NCI-H345 treated with DMSO at 0.1 percent for 48 hours (cell line): ENCODE measurements around the gene CCDC122.

ENCODE experiments used
- DNase-seq: peaks from one replicate; lab custom pipeline; 2025; ENCODE audit not compliant: unreplicated experiment; lab: John Stamatoyannopoulos, UW

CCDC122 gene

DNA sequence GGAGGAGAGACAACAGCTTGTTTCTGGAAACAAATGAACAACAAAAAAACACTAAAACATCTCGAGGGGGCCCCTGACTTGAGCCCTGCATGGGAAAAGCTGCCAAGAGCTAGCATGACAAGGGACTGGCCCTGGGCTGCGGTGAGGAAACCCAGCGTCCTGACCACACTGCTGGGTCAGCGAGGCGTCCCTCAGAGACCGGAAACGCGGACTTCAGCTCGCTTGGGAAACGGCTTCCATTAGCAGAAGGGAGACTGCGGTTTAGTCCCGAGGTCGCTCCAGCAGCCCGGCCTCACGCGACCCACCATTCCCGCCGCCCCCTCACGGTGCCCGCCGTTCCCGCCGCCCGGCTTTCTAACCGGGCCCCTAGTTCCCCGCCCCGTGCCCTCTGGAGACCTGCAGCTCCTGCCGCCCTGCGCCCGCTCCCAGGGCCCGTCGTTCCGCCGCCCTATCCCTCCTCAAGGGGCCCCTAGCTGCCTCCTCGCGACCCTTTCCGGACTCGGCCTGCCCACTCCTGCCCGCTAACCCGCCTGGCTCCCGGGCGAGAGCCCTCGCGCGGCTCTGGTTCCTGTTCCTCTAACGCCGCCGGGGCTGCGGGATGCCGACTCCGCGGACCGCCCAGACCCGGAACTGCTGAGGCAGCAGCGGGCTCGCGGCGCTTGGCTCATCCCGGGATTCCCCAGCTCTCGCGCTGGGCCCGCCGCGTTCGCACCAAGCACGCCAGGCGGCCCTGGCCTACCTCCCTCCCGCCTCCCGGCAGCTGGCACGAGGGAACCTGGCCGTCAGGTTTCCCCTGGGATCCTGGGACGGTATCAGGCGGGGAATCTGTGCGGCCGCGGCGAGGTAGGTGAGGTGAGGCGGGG lies at the start of gene CCDC122:
Gene CCDC122 (minus strand): TSS at position 849 of the 863 bp plus-strand sequence. CDS start 10,364 bp downstream, outside the sequence.
- DNase-seq, result peak; percentile 18

DNA sequence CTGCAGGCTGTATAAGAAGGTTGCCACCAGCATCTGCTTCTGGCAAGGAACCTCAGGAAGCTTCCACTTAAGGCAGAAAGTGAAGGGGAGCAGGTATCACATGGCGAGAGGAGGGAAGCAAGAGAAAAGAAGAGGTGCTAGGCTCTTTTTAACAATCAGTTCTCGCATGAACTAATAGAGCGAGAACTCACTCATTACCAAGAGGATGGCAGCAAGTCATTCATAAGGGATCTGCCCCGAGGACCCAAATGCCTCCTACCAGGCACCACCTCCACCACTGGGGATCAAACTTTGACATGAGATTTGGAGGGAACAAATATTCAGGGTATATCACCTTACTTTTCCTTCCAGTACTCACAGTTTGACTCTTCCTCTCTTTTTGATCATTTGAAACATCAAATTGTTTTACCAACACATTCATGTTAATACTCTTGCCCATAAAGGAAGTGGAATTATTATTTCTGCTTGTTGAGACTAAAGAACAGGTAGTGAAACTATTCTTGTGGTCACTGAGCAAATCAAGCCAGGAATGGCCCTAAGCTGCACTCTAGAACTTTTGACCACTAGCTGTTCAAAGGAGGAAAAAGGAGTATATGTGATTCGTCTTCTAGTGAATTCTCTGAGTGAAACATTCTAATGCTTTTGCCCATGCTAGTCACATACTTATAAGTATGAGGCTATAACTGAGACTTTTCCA lies 45.2 kb upstream of the CCDC122 start:
- DNase-seq, result no peak

DNA sequence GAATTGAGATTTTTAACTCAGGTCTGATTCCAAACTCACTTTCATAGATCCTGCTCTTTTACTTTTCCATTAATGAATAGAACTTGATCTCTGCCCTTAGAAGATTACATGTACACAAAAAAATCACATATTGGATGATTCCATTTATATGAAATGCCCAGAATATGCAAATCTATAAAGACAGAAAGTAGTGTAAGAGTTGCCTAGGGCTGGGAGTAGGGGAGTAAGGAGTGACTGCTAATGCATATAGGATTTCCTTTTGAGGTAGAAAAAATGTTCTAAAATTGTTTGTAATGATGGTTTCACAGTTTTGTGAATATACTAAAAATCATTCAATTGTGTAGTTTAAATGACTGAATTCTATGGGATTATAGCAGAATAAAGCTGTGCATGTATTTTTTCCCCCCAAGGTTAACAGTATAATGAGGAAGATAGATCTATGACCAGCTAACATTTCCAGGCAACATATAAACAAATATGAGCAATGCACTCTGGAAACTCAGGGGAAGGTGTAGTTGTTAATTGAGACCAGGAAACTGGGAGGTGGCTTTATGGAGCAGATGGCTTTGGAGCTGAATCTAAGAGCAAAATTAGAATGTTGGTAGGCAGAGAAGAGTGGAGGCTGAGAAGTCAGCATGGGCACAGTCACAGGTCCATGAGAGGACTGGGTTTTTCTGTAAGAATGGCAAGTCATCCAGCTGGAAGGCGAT lies 41.6 kb upstream of the CCDC122 start:
- DNase-seq, result no peak

DNA sequence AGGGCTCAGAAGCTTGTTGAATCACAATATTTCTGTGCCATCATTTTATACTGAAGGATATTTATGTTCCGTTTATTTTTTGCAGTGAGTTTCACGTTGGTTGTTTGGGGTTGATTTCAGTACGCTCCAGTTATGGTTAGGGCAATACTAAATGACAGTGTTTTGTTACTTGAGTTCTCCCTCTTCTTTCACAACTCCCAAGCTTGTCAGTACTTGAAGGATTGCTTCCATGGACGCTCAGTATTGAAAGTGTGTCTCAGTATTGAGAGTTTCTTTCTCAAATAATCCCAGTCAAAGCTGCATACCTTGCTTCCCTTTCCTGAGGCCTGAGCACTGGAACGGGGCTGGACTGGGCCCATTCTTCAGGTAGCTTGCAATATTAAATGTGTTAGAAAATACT lies 39.1 kb upstream of the CCDC122 start:
- DNase-seq, result no peak

DNA sequence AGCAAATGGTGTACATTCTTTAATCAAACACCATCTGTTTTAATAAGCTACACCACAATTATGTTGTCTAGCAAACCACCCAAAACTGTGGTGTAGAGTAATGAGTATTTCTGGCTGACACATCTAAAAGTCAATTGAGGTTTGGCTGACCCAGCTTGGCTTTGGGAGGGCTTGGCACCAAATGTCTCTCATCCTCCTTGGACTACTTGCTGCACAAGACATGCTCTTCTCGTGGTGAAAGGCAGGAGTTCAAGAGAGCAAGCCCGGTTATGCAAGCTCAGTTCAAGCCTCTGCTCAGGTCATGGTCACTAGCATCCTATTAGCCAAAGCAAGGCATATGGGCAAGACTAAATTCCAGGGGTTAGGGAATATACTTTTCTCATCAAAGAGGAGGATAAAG lies 37.3 kb upstream of the CCDC122 start:
- DNase-seq, result no peak

DNA sequence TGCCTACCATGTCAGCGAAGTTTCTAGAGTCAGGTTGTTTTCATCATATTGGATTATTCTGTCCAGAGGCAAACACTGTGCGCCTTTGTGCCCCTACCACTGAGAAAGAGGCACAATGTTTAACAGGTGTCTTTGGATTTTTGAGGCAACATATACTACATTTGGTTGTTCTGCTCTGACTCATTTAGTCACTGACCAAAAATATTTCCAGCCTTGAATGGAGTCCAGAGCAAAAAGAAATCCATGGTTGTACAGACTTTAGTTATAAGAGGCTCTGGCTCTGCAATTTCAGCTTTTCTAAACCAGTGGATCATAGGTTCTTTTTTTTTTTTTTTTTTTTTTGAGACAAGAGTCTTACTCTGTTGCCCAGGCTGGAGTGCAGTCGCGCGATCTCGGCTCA lies 35.9 kb upstream of the CCDC122 start:
- no peak for DNase-seq

DNA sequence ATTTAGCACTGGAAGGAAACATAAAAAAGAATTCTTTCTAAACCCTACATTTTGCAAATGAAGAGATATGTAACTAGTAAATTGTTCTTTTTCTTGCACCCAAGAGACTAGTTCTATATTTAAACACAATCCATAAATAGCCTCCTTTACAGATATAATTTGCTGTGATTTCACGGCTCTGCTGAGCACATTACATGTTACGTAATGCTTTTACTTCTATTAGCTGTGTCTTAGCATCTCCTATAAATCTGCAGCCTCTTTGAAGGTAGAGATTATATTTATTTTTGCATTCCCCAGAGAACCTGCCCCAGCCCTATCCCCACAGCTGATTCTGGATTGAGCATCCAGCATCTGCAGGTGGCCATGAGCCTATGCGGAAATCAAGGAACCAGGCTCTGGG lies 32.3 kb upstream of the CCDC122 start:
- DNase-seq, result no peak

DNA sequence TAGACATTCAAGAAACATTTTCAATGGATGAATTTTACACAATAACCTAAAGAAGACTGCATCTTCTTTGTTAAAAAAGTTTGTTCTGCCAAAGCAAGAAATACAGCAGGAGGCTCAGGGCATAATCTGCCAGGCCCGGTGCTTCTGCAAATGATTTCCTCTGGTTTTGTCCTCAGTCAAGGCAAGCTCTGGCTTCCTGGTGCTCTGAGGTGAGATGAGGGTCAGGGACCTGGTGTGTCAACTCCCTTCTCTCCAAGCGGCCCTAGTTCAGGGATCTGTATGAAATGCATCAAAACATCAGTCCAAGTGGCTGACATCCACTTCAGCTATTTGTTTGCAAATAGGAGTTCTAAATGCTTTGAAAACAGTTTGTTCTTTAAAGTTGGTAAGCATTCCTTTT lies 31.7 kb upstream of the CCDC122 start:
- no peak for DNase-seq

DNA sequence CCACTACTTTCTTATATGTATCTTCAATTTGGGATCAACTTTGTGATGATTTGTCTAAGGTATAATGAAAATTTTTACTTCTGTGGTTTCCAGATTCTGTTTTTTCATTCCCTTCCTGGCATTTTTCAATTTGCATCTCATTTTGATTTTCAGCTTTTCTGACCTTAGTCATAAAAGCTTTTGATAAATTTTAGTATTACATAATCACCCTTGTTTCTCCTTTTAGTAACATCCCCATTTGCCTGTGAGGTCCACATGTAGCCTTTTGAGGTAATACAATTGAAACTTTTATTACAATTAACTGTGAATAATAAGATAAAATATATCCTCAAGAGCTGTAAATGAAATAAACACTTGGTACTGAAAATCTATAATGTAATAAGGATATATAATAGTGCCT lies 31.3 kb upstream of the CCDC122 start:
- no peak for DNase-seq

DNA sequence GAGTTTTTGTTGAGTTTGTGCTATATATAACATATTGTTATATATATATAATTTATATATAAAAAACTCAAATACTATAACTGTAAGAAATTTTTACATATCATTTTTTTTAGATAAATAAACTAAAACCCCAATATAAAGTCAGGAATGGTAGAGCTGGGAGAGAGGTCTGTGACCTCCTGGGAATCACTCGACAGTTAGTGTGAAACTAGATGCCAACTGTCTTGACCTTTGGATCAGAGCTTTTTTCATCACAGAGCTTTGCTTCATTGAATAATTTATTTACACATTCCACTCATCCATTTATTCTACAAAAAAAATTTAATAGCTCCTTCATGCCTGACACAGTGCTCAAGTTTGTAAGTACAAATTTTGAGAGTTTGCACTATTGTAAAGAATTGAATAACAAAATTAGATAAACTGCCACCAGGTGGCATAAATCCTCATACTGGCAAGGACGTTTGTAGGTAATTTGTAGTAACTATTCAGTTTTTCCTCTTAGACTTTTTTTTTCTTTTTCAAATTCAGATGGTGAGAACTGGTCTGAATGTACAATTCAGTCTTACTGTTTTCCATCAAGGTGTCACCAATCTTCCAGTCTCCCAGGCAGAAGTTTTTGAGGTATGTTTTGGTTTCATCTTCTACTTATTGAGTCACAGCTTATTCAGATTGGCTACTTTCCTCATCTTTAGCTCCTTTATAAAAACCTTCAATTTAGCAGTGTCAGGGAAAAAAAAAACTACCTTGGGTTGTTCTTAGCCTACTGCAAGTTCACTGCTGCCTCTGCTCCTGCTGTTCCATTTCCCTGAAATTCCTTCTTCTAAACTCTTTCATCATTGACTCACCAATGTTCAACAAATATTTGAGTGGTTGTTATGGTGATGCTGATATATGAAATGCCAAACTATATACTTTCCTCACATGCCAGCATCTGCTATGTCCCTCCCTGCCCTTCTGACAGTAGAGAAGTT lies 28.9 kb upstream of the CCDC122 start:
- DNase-seq, result peak; percentile 3

DNA sequence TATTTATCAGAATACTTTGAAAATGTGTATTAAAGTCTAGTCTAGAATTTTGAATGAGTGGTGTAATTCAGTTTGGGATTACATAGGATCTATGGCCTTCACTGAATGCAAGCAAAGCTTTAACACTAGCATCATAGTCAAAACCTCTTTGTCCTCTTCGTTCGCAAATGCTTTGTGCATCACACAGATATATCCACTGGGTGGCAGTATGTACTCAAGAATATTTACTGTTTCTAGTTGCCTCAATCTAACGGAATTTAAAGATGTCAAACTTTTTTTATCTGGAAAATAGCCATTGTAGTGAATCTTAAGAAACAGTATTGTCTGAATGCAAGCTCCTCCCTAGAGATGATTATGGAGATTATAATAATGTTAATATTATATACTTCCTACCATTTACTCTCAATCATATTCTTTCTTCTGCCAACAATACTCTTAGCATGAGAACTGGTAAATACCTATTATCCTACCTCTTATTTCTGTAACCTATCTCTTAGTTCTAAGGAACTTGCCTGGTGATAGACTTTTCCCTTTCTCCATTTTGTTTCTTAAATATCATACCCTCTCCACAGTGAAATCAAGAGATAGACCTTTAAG lies 26.0 kb upstream of the CCDC122 start:
- peak; percentile 39 for DNase-seq

DNA sequence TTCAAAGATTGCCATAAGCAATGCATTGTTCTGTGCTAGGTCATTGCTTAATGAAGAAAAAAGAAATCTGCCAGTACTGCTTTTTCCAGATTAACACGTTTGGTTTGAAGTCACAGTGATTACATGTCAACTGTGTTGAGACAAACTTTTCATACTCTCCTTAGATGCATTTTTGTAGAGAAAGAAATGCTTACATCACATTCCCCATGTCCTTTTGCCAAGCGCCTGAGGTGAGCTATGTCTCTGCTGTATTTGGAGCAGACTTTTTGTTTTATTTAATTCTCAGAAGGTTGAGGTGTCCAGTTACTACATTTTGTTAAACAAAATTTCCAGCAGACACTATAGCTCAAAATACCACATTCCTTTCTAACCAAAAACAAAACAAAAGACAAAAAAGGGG lies 16.4 kb upstream of the CCDC122 start:
- DNase-seq, result no peak

DNA sequence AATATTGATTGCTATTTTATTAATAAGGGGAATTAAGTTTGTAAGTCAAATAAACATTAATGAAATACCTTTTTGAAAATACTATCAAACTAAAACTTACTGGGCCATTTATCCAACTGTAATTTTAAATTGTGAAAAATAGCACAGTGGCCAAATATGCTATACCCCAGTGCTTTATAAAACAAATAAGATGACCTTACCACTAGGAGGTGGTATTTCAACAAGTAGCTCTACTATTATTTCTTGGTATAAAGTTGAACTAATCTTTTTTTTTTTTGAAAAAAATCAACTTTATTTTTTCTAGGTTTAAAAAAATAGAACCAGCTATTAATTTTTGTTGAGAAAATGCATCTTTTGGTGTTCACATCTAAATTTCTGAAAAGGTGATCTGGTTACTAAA lies 14.9 kb upstream of the CCDC122 start:
- no peak for DNase-seq

DNA sequence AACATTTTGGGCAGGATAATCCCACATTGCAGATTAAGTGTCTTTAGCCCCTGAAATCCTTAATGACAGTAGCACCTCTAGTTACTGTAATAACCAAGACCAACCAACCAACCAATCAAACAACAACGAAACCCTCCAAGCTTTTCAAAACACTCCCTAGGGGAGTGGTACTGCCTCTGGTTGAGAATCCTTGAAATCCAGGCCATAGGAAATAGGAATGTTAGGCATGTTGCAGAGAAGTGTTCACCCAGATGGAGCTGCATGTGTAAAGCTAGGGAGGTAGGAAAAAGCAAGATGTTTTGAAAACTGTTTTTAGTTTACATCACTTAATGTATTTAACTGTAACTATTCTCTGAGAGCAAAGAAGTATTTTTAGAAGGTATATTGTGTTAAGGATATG lies 4.7 kb upstream of the CCDC122 start:
- DNase-seq, result no peak

DNA sequence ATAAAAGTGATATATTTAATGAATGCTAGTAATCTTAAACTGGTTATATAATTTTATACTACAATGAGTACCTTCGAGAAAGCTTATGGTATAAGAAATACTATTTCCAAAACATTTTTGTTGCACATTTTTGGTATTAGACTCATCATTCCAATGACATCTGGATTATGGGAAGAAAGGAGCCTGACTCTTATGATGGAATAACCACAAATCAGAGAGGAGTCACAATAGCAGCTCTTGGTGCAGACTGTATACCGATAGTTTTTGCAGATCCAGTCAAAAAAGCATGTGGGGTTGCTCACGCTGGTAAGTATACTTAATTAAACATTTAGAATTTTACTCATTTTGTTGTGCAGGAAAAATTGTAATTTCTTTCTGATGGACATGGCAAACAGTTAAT lies 4.1 kb upstream of the CCDC122 start:
- DNase-seq, result no peak

DNA sequence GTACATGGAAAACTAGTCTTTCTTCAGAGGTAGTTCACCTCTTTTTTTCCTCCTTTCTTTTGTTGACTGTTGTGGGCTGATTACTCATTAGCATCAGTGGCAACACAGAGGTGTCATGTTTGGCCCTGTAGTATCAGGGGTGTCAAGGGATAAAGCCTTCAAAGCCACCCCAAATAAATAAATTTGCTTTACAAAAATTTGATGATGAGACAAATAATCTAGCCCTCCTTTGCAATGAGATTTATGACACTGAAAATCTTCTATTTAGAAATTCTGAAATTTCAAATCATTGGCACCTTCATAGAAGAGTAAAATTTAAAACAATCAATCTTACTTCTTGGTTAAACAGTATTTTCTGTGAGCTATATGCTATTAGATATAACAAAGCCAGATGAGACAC lies 2.0 kb upstream of the CCDC122 start:
- DNase-seq, result no peak

DNA sequence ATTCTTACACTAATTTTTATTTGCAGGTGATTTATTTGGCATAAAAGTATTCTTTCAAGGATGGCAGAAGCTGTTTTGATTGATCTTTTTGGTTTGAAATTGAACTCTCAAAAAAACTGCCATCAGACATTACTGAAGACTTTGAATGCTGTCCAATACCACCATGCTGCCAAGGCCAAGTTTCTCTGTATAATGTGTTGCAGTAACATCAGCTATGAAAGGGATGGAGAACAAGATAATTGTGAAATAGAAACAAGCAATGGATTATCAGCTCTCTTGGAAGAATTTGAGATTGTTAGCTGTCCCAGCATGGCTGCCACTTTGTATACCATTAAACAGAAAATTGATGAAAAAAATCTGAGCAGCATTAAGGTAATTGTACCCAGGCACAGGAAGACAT lies 1.4 kb upstream of the CCDC122 start:
- DNase-seq, result no peak

DNA sequence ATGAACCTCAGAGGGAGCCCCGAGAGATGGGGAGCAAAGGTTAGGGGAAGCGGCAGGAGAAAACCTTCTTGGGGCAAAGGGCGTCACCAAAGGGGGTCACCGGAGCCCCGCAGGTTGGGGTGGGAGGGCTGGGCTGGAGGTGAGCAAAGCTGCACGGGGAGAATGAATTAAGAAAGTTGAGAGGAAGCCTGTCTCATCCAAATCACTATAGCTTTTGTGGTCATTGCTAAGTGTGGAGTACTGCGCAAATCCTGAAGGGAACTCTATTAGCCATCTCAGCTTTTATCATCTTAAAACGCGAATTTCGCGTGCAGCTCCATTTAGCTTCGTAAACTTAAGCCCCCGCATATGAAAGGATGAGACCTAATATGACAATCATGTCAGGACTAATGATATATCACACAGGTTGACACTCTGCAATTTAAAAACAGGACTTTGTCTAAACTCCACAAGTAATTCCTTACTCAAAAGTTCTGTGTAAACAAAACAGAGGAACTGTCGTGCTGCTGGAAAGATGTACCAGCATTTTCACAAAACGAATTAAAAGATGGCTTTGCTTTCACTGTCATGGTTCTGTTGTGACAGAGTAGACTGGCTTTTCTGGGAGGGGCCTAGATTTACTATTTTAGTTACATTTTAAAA lies 795 bp upstream of the CCDC122 start:
- DNase-seq, result no peak

DNA sequence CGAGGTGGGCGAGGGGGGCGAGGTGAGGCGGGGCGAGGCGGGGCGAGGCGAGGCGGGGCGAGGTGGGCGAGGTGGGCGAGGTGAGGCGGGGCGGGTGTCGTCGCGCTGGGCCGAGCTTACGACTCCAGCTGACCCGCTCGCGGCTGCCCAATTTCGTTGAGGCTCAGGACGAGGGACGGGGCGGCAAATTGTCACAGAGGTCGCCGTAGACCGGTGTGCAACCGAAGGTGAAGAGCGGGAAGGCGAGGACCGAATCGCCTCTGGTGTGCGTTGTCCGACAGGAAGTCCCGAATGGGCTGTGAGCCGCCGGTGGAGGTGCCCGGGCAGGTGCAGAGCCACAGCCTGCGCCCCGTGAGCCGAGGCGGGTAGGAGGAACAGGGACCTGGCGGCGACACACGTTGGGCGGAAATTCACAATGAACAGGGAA lies 228 bp upstream of the CCDC122 start, which contains the start of gene LACC1:
Gene LACC1 (plus strand): TSS at position 150 of the 427 bp plus-strand sequence. CDS start 1,082 bp downstream, outside the sequence.
- DNase-seq, result peak; percentile 24

DNA sequence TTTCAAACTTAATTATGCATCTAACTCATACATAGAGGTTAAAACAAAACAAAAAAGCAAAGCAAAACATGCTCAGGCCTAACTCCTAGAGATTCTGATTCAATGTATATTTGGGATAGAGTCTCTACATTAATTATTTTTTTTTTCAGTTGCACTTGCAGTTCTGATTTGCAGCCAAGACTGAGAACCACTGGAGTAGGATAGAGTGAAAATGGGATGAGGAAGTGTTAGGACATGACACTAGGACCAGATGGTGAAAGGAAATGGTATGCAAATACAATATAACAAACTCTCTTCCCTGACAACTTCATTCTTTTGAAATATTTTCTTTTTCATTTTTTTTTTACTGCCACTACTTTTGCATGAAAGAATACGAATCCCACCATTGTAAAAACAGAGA lies 1.8 kb downstream of the CCDC122 start:
- DNase-seq, result no peak
